ENCODE measurements around the gene BSG. TPM values are rescaled to one million over a fixed set of nuclear protein-coding genes. Genes with fewer than 3 reads are reported as not detected.

The BSG gene
- total and polyA plus RNA-seq, 4 donors, result 80.4 to 367 (median 149) TPM

- no peak overlapping the region for H3K9ac ChIP-seq (ENCODE audit: low read depth in 1 of 2, low read length in 2 of 2)
- WGBS, result 95% methylated on average over 19 of the region's 19 CpGs
- TF ChIP-seq RXRA (IDR thresholded peaks at IDR 0.05), result no peak
- TF ChIP-seq ZBTB33 (IDR thresholded peaks at IDR 0.05), result no peak
- TF ChIP-seq FOXA2 (IDR thresholded peaks at IDR 0.05), result no peak
- TF ChIP-seq FOXA1 (IDR thresholded peaks at IDR 0.05), result no peak
- no peak for TF ChIP-seq GABPA (IDR thresholded peaks at IDR 0.05 in 1 of 2, conservative IDR thresholded peaks at IDR 0.05 in 1 of 2)
- TF ChIP-seq RAD21 (IDR thresholded peaks at IDR 0.05), result no peak
- no peak for TF ChIP-seq NR2F2 (IDR thresholded peaks at IDR 0.05)
- TF ChIP-seq REST (IDR thresholded peaks at IDR 0.05), result no peak
- TF ChIP-seq YY1 (IDR thresholded peaks at IDR 0.05), result no peak
- TF ChIP-seq ATF3 (IDR thresholded peaks at IDR 0.05), result no peak
- no peak for TF ChIP-seq HNF4A (conservative IDR thresholded peaks at IDR 0.05)
- no peak for TF ChIP-seq HNF4G (IDR thresholded peaks at IDR 0.05)
- no peak for TF ChIP-seq CTCF (IDR thresholded peaks at IDR 0.05; ENCODE audit: low read depth, low read length, missing input control)
- TF ChIP-seq SP1 (IDR thresholded peaks at IDR 0.05), result no peak
- no peak for TF ChIP-seq TAF1 (conservative IDR thresholded peaks at IDR 0.05)
- TF ChIP-seq MAX (IDR thresholded peaks at IDR 0.05), result no peak
- TF ChIP-seq EGR1 (IDR thresholded peaks at IDR 0.05; ENCODE audit: low read depth in 2 of 2), result no peak
- no peak for TF ChIP-seq JUND (IDR thresholded peaks at IDR 0.05)
- H3K27me3 ChIP-seq (ENCODE audit: control insufficient read depth in 4 of 4, insufficient read depth in 4 of 4, low read length in 3 of 4), result no peaks in the 10 kb centered on the region
- H3K27ac ChIP-seq (ENCODE audit: low read depth in 1 of 2, low read length in 2 of 2), result no peak overlapping the region
- no peaks in the 10 kb centered on the region for H3K9me3 ChIP-seq (ENCODE audit: control insufficient read depth in 4 of 4, low read length in 3 of 4)
- H3K4me3 ChIP-seq (ENCODE audit: low read depth in 1 of 3, low read length in 3 of 3), result no peak overlapping the region
- DNase-seq (ENCODE audit: low spot score), result no peak
- H3K36me3 ChIP-seq (ENCODE audit: control insufficient read depth in 4 of 4, insufficient read depth in 3 of 4, low read depth in 1 of 4, low read length in 3 of 4), result peaks cover 5 to 43% (median 23%) of the 10 kb centered on the region in 4 donors
- peaks cover 0 to 4% (median 2%) of the 10 kb centered on the region in 4 donors for H3K4me1 ChIP-seq (ENCODE audit: control insufficient read depth in 4 of 4, insufficient read depth in 4 of 4, low read length in 3 of 4)
Measured at GRCh38 chr19:618247-618619, 45.8 kb downstream of the BSG start.
